GM18519 (cell line): ENCODE data around the gene TMEM178B.

Experiments used
- ATAC-seq: cut with Tn5 transposase; IDR thresholded peaks from one replicate; pipeline ENCODE4 v1.9.1; 2021; ENCODE audit warnings: mild to moderate bottlenecking, moderate library complexity; ENCODE audit not compliant: unreplicated experiment, low FRiP score

TMEM178B gene

GRCh38 chr7:141408440-141408839 lies 334.6 kb downstream of the TMEM178B start:
- no peak for ATAC-seq

DNA sequence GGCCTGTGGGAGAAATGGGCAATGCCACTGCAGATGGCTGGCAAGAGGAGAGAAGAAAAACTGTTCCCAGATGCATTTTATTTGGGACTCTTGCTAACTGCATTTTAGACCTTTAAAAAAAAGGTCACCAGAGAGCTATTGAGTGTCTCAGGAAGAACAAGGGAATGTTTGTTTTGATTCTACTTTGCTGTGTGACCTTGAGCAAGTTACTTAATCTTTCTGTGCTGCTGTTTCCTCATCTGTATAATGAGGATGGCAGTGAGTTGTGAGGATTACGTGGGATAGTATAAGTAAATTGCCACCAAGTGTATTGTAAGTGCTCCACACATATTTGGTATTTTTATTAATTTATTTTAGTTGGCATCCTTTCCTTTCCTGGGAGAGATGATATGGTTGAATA lies 335.4 kb downstream of the TMEM178B start:
- ATAC-seq = no peak

GRCh38 chr7:141409801-141410329 lies 336.0 kb downstream of the TMEM178B start:
- ATAC-seq = no peak

DNA sequence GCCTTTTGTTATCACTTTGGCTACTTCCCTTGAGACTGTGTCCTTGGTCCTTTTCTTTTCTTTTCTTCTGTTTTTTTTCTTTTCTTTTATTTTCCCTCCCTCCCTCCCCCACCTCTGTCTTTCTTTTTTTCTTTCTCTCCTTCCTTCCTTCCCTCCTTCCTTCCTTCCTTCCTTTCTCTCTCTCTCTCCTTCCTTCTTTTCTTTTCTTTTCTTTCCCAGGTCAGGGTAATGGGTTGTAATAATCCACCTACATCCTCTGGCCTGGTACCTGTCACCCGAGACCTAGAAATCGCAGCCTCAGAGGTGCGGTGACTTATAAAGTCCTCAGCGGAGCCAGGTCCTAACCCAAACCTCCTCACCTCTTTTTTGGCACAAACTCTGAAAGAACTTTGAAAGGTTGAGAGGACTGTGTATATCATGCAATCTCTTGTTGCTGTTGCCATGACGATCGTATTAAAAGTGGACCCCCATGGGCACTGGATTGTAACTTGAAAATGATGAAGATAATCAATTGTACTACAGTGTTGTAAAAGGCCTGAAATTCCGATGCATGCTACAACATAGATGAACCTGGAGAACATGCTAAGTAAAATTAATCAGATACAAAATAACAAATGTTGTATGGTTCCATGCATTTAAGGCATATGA lies 336.6 kb downstream of the TMEM178B start:
- ATAC-seq = no peak

DNA sequence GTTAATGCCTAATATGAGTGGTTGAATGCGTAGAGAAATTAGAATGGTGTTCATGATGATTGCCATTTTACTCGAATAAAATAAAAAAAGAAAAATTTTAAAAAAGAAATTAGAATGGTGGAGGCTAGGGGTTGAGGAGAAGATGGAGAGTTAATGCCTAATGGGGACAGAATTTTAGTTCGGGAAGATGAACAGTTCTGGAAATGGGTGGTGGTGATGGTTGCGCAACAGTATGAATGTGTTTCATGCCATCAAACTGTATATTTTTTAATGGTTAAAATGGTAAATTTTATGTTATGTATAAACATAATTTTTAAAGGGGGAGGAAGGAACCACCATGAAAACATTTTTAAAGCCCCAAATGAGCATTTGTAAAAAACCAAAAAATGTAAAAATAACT lies 337.3 kb downstream of the TMEM178B start:
- no peak for ATAC-seq

GRCh38 chr7:141415999-141416398 lies 342.1 kb downstream of the TMEM178B start:
- no peak for ATAC-seq

- ATAC-seq = no peak
These were observed 342.9 kb downstream of the TMEM178B start for GRCh38 chr7:141416650-141417270.

- ATAC-seq = no peak
These were observed 343.6 kb downstream of the TMEM178B start for GRCh38 chr7:141417506-141417905.

GRCh38 chr7:141418066-141418465 lies 344.2 kb downstream of the TMEM178B start:
- ATAC-seq = no peak

GRCh38 chr7:141421306-141421705 lies 347.4 kb downstream of the TMEM178B start:
- no peak for ATAC-seq

DNA sequence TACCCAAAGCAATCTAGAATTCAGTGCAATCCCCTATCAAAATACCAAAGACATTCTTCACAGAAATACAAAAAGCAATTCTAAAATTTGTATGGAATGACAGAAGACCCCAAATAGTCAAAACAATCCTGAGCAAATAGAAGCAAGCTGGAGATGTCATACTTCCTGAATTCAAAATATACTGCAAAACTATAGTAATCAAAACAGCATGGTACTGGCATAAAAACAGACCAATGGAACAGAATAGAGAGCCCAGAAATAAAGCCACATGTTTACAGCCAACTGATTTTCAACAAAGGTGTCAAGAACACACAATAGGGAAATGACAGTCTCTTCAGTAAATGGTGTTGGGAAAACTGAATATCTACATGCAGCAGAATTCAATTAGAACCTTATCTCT lies 353.3 kb downstream of the TMEM178B start:
- no peak for ATAC-seq

- no peak for ATAC-seq
These were observed 356.7 kb downstream of the TMEM178B start for GRCh38 chr7:141430455-141431139.

- no peak for ATAC-seq
These were observed 357.2 kb downstream of the TMEM178B start for GRCh38 chr7:141431140-141431479.

- no peak for ATAC-seq
These were observed 357.8 kb downstream of the TMEM178B start for GRCh38 chr7:141431711-141432110.

GRCh38 chr7:141433698-141434097 lies 359.8 kb downstream of the TMEM178B start:
- no peak for ATAC-seq

- ATAC-seq = no peak
These were observed 362.3 kb downstream of the TMEM178B start for GRCh38 chr7:141436139-141436538.

GRCh38 chr7:141436575-141437075 lies 362.8 kb downstream of the TMEM178B start:
- no peak for ATAC-seq

DNA sequence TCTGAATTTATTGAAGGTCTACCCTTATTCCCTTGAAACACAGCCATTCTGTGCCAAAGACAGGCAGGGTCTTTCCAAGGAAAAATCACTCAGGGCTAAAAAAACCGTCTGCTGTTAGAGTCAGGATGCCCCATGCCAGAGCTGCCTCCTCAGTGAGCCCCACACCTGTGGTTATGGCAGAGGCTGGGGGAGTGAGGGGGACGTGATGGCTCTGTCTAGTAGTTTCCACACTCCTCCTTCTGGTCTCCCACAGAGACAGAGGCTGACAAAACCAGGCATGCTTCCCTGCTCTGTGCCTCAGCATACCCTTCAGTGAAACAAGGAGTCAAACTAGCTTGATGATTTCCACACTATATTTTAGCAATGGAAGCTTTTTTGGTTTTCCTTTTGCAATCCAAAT lies 365.3 kb downstream of the TMEM178B start:
- no peak for ATAC-seq

DNA sequence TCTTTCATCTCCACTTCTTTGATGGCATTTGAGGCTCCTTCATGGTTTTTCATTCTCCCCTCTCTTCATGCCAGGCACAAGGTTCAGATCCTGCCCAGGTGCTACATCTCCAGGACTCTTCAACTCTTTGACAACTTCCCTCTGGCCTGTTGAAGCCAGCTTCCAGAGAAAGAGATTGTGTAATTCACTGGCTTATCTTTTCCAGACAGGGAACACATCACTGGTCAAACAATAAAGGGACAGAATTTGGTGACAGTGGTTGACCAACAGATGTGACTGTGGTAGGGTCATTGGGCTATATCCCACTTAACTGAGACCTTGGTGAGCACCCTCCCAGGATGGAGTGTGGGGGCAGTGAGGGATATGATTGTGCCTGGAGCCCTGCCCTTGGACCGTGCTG lies 365.9 kb downstream of the TMEM178B start:
- no peak for ATAC-seq

DNA sequence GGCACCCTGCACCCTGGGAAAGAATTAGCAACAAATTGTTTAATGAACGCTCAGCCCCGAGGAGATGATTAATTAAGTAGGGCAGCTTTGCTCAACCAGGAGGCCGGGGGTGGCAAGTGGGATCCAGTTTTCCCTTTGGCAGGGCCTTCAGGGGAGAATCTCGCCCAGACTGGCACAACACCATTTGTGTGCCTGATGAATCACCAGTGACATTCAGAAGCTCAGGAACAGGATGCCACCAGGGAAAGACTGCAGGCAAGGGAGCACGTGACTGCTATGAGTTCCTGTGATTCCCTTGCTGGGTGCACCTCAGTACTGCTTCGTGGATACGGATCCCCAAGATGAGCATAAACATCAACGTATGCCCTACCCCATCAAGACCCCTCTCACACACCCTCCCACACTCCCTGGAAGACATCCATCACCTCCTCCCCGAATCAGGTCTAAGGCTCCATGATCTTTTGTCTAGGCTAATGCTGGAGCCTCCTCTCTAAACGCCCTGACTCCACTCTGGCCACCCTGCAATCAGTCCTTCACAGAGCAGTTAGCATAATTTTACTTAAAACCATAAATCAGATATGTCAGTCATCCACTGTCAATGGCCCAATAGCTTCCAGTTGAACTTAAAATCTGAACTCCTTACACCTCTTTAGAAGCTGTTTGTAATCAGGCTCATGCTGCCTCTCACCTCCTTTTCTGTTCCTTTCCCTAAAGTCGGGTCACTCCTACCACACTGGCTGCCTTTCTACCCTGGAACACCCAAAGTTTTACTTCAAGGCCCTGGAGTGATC lies 368.2 kb downstream of the TMEM178B start:
- no peak for ATAC-seq

- no peak for ATAC-seq
These were observed 368.9 kb downstream of the TMEM178B start for GRCh38 chr7:141442781-141443180.
